DND-41 (cell line): Measurements from ENCODE around the gene BMAL2.

Experiments used
- EZH2 ChIP-seq: IDR thresholded peaks from 3 replicates; pipeline ENCODE4 v1.6.1; 2012; ENCODE audit warnings: borderline replicate concordance, low read depth, mild to moderate bottlenecking, moderate library complexity, low read length, inconsistent platforms; ENCODE audit not compliant: severe bottlenecking
- TF ChIP-seq, protein P1 (sequence below): IDR thresholded peaks from 2 replicates; pipeline ENCODE4 v1.5.1; 2012; ENCODE audit warnings: borderline replicate concordance, low read length, moderate library complexity, mild to moderate bottlenecking; ENCODE audit not compliant: poor library complexity, severe bottlenecking; ENCODE audit errors: extremely low read depth

DNA sequence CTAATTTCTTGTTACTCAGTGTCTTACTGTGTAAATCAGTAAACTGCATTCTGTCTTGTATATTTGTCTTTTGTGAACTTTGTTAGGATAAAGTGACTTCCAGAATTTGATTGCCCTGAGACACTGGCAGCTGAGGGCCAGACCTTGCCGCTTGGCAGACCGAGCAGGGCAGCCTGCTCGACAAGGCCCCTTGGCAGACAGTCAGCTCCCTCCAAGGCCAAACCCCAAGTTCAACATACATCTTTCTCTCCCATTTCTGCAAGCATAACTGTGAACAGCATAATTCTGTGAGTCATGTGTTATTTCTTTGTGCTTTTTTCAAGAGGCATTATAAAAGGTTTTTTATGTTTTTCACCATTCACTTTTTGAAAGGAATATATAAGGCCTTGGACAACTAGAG lies 39.2 kb upstream of the BMAL2 start:
- TF ChIP-seq, protein P1, sequence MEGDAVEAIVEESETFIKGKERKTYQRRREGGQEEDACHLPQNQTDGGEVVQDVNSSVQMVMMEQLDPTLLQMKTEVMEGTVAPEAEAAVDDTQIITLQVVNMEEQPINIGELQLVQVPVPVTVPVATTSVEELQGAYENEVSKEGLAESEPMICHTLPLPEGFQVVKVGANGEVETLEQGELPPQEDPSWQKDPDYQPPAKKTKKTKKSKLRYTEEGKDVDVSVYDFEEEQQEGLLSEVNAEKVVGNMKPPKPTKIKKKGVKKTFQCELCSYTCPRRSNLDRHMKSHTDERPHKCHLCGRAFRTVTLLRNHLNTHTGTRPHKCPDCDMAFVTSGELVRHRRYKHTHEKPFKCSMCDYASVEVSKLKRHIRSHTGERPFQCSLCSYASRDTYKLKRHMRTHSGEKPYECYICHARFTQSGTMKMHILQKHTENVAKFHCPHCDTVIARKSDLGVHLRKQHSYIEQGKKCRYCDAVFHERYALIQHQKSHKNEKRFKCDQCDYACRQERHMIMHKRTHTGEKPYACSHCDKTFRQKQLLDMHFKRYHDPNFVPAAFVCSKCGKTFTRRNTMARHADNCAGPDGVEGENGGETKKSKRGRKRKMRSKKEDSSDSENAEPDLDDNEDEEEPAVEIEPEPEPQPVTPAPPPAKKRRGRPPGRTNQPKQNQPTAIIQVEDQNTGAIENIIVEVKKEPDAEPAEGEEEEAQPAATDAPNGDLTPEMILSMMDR = no peak
- no peak for TF ChIP-seq EZH2
